Osteoblast (primary cell): ENCODE measurements around the gene HDAC9. TPM values are rescaled to one million over a fixed set of nuclear protein-coding genes. Genes with fewer than 3 reads are reported as not detected.

Experiments
- DNase-seq: peaks from one replicate; pipeline ENCODE4 v3.0.0; 2011; ENCODE audit warnings: low spot score, mixed read lengths; ENCODE audit not compliant: insufficient read length; ENCODE audit errors: missing footprints
- H2AFZ ChIP-seq: 2 replicates; pipeline ENCODE4 v1.6.0; 2011; ENCODE audit warnings: mild to moderate bottlenecking, low read length
- H3K27ac ChIP-seq: 2 replicates; pipeline ENCODE4 v1.5.1; 2011; ENCODE audit warnings: mild to moderate bottlenecking, low read depth, low read length, moderate library complexity
- H3K27me3 ChIP-seq: 2 replicates; pipeline ENCODE4 v1.6.0; 2012; ENCODE audit warnings: mild to moderate bottlenecking, control low read depth, inconsistent platforms, low read length, moderate library complexity; ENCODE audit not compliant: insufficient read depth
- H3K36me3 ChIP-seq: 2 replicates; pipeline ENCODE4 v1.5.1; 2011; ENCODE audit warnings: mild to moderate bottlenecking, low read length, control low read depth, moderate library complexity; ENCODE audit not compliant: insufficient read depth
- H3K4me1 ChIP-seq: 2 replicates; pipeline ENCODE4 v1.5.1; 2011; ENCODE audit warnings: mild to moderate bottlenecking, low read length, control low read depth, moderate library complexity; ENCODE audit not compliant: insufficient read depth
- H3K4me2 ChIP-seq: 2 replicates; pipeline ENCODE4 v1.6.0; 2011; ENCODE audit warnings: mild to moderate bottlenecking, low read length; ENCODE audit not compliant: insufficient read depth
- H3K4me3 ChIP-seq: fragments of 200-600 bp; sonication (generic); 3 replicates; pipeline ENCODE4 v1.5.1; 2012; ENCODE audit warnings: mild to moderate bottlenecking, low read length, inconsistent platforms; ENCODE audit not compliant: insufficient read depth
- H3K79me2 ChIP-seq: 2 replicates; pipeline ENCODE4 v1.6.0; 2012; ENCODE audit warnings: mild to moderate bottlenecking, low read length, control low read depth, inconsistent platforms; ENCODE audit not compliant: insufficient read depth
- H3K9me3 ChIP-seq: 2 replicates; pipeline ENCODE4 v1.5.1; 2011; ENCODE audit warnings: low read depth, low read length, control low read depth
- H4K20me1 ChIP-seq: 2 replicates; pipeline ENCODE4 v1.6.0; 2012; ENCODE audit warnings: mild to moderate bottlenecking, low read length, control low read depth; ENCODE audit not compliant: insufficient read depth
- total RNA-seq: library from RNA; depleted of rRNA; stranded (reverse); fragments of >200 nt; gene quantifications from 2 replicates; pipeline ENCODE4 v1.2.3, GENCODE V29; 2012
- TF ChIP-seq, protein P1 (sequence below): IDR thresholded peaks from 2 replicates; pipeline ENCODE4 v1.5.1; 2011; ENCODE audit warnings: mild to moderate bottlenecking, low read depth, low read length, moderate library complexity; ENCODE audit errors: extremely low read depth

HDAC9 gene
- total RNA-seq, 1 donor: 21.7 TPM

DNA sequence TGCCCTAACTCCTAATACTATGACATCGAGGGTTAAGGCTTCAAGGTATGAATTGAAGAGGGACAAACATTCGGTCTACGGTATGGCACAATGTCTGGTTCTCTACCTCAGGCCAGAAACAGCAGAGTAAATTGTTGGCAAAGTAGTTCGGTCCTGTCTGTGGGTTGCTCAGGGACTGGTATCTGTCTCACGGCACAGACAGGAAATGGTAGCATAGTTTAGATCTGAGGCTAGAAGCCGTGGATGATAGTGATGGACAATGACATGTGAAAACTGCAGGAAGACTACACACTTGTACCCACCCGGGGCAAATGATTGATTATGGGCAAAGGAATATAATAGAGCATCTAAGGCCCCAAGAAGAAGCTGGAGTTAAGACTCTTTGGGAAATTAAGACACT, 515.7 kb downstream of the HDAC9 start:
- H3K4me2 ChIP-seq: no peak overlapping the region
- DNase-seq: no peak
- H2AFZ ChIP-seq: peak overlapping the region; percentile 4
- H3K27ac ChIP-seq: no peak overlapping the region
- TF ChIP-seq, protein P1, sequence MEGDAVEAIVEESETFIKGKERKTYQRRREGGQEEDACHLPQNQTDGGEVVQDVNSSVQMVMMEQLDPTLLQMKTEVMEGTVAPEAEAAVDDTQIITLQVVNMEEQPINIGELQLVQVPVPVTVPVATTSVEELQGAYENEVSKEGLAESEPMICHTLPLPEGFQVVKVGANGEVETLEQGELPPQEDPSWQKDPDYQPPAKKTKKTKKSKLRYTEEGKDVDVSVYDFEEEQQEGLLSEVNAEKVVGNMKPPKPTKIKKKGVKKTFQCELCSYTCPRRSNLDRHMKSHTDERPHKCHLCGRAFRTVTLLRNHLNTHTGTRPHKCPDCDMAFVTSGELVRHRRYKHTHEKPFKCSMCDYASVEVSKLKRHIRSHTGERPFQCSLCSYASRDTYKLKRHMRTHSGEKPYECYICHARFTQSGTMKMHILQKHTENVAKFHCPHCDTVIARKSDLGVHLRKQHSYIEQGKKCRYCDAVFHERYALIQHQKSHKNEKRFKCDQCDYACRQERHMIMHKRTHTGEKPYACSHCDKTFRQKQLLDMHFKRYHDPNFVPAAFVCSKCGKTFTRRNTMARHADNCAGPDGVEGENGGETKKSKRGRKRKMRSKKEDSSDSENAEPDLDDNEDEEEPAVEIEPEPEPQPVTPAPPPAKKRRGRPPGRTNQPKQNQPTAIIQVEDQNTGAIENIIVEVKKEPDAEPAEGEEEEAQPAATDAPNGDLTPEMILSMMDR: no peak
- H3K4me3 ChIP-seq: no peak overlapping the region
- no peaks in the 10 kb centered on the region for H3K79me2 ChIP-seq
- no peaks in the 10 kb centered on the region for H3K27me3 ChIP-seq
- H4K20me1 ChIP-seq: no peaks in the 10 kb centered on the region
- H3K9me3 ChIP-seq: no peaks in the 10 kb centered on the region
- peaks cover 17% of the 10 kb centered on the region for H3K4me1 ChIP-seq
- H3K36me3 ChIP-seq: no peaks in the 10 kb centered on the region

DNA sequence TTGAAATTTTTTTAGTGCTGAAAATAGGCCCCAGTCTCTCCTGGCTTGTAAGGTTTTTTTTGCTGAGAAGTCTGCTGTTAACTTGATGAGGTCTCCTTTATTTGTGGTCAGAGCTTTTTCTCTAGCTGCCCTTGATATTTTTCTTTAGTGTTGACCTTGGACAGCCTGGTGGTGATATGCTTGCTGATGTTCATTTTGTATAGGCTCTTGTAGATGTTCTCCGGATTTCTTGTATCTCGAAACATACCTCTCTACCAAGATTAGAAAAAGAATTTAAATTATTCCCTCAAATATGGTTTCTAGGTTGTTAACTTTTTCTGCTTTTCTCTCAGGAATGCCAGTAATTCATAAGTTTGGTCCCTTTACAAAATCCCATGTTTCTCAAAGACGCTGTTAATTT, 519.5 kb downstream of the HDAC9 start:
- Histone ChIP-seq H3K4me2 (no peak overlapping the region), H4K20me1 (no peaks in the 10 kb centered on the region), H3K79me2 (no peaks in the 10 kb centered on the region), H3K27ac (no peak overlapping the region), H3K27me3 (no peaks in the 10 kb centered on the region), H3K36me3 (no peaks in the 10 kb centered on the region), H3K4me3 (no peak overlapping the region), H3K4me1 (peaks cover 7% of the 10 kb centered on the region), H2AFZ (no peak overlapping the region), H3K9me3 (peaks cover 2% of the 10 kb centered on the region)
- DNase-seq: no peak
- TF ChIP-seq, protein P1: no peak

DNA sequence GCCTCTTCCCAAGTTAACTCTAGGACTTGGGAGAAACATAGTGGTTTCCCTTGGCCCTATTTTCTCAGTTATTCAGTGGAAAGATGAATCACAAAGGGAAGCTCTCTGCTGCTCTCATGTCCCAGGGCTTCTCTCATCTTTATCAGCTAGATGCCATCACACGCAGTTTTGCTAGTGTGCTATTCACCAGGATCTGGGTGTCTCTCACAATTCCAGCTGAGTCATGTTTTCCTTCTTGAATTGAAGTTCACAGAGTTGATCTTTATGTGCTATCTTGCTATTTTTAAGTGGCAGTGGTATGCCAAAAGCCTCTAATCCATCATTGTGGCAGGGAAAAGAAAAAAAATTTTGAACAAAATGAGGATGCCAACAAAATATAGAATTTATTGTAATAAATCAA, 520.6 kb downstream of the HDAC9 start:
- no peak overlapping the region for H3K4me2 ChIP-seq
- TF ChIP-seq, protein P1: no peak
- H3K4me1 ChIP-seq: peaks cover 11% of the 10 kb centered on the region
- DNase-seq: no peak
- H3K27ac ChIP-seq: peak overlapping the region; percentile 40
- H3K4me3 ChIP-seq: no peak overlapping the region
- H3K79me2 ChIP-seq: no peaks in the 10 kb centered on the region
- H3K9me3 ChIP-seq: peaks cover 2% of the 10 kb centered on the region
- no peaks in the 10 kb centered on the region for H3K27me3 ChIP-seq
- no peaks in the 10 kb centered on the region for H4K20me1 ChIP-seq
- H3K36me3 ChIP-seq: no peaks in the 10 kb centered on the region
- no peak overlapping the region for H2AFZ ChIP-seq

DNA sequence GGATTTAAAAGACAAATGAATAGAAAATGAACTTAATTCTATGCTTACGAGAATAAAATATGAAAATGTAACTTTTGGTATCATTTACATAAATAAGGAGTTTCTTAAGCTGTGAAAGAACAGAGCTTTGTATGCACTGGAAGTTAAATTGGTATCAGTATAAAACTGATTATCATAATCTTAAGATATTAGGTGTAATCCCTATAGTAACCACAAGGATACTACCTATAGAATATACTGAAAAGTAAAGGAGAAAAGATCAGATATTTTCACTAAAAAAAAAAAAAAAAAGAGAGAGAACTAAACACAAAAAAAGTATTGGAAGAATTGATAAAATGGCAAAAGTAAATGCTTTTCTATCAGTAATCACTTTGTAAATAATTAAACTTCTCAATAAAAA, 521.8 kb downstream of the HDAC9 start:
- no peak for DNase-seq
- Histone ChIP-seq H3K4me1 (peaks cover 9% of the 10 kb centered on the region), H3K27ac (no peak overlapping the region), H3K4me3 (no peak overlapping the region), H3K79me2 (no peaks in the 10 kb centered on the region), H3K4me2 (no peak overlapping the region), H4K20me1 (no peaks in the 10 kb centered on the region), H2AFZ (no peak overlapping the region), H3K9me3 (peaks cover 2% of the 10 kb centered on the region), H3K36me3 (no peaks in the 10 kb centered on the region), H3K27me3 (no peaks in the 10 kb centered on the region)
- TF ChIP-seq, protein P1: no peak
